ENCODE data around the gene CHGA.

GRCh38 chr14:92916201-92916600 lies 6.7 kb upstream of the CHGA start:
- TF ChIP-seq BHLHE40 (IDR thresholded peaks at IDR 0.05; ENCODE audit: borderline replicate concordance) (no peak), FOXA1 (IDR thresholded peaks at IDR 0.05) (no peak), NFRKB (IDR thresholded peaks at IDR 0.05) (no peak)

All from HEK293T (cell line).